BE2C (cell line): ENCODE results near the gene HRH4.

ENCODE experiments used
- DNase-seq: peaks from one replicate; pipeline ENCODE4 v3.0.0-alpha.2; 2020
- H3K27me3 ChIP-seq: fragments of 250-450 bp; sonication (Bioruptor Pico); 2 replicates; pipeline ENCODE4 v1.5.1; 2020; ENCODE audit warnings: mild to moderate bottlenecking
- H3K36me3 ChIP-seq: fragments of 250-450 bp; sonication (Bioruptor Pico); 2 replicates; pipeline ENCODE4 v1.5.1; 2020; ENCODE audit warnings: mild to moderate bottlenecking
- H3K4me1 ChIP-seq: fragments of 250-450 bp; sonication (Bioruptor Pico); 2 replicates; pipeline ENCODE4 v1.5.1; 2020
- H3K4me3 ChIP-seq: 2 replicates; pipeline ENCODE4 v1.5.1; 2011; ENCODE audit warnings: low read depth, low read length
- H3K9me3 ChIP-seq: fragments of 250-450 bp; sonication (Bioruptor Pico); 2 replicates; pipeline ENCODE4 v1.5.1; 2020
- CTCF ChIP-seq: IDR thresholded peaks from 2 replicates; pipeline ENCODE4 v1.5.1; 2012; ENCODE audit warnings: mild to moderate bottlenecking, low read depth, low read length

Gene HRH4

DNA sequence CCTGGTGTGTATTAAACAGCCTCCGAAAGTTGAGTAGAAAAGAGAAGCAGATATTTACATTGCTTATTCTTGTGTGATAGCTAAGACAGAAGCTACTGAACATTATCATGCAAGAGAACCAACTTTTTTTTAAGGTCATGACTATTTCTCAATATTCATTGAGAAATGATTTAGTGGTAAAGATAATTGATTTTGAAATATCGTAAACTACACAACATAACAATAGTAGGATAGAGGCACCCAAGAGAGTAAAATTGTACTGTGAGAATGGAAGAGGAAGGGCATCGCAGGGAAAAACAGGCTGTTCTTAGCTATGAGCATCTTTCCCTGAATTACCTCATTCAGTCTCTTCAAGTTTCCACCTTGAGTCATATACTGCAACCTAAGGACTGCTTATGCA lies 25.2 kb downstream of the HRH4 start:
- no peak for TF ChIP-seq CTCF
- Histone ChIP-seq H3K27me3 (no peaks in the 10 kb centered on the region), H3K9me3 (no peaks in the 10 kb centered on the region), H3K4me1 (no peaks in the 10 kb centered on the region), H3K36me3 (no peaks in the 10 kb centered on the region), H3K4me3 (no peak overlapping the region)
- DNase-seq: no peak

- no peaks in the 10 kb centered on the region for H3K36me3 ChIP-seq
- no peak overlapping the region for H3K4me3 ChIP-seq
- no peak for TF ChIP-seq CTCF
- H3K4me1 ChIP-seq: no peaks in the 10 kb centered on the region
- H3K27me3 ChIP-seq: no peaks in the 10 kb centered on the region
- no peak for DNase-seq
- no peaks in the 10 kb centered on the region for H3K9me3 ChIP-seq
Observed at GRCh38 chr18:24486684-24487083, 26.2 kb downstream of the HRH4 start.

DNA sequence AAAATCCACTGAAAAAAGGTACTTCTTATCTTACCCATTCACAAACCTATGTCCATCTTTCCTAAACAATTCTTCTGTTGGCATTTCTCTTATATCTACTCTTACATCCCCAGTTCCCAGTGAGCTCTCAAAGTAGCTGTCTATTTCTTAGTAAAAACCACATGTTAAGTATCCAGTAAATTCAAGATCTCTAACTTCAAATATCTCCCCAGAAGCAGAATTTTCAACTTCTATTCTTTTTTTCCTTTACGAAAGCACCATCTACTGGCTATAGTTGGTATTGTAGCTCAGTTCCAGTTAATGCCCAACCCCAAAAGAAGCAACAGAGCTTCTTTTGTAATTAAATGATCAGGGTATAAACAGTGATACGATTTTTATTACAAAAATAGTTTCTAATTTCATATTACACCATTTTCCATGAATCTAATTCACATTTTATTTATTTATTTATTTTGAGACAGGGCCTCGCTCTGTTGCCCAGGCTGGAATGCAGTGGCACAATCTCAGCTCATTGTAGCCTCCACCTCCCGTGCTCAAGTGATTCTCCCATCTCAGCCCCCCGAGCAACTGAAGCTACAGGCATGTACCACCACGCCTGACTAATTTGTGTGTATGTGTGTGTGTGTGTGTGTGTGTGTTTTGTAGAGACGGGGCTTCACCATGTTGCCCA lies 28.5 kb downstream of the HRH4 start:
- H3K4me1 ChIP-seq: no peaks in the 10 kb centered on the region
- TF ChIP-seq CTCF: peak; percentile 57
- no peaks in the 10 kb centered on the region for H3K9me3 ChIP-seq
- H3K36me3 ChIP-seq: no peaks in the 10 kb centered on the region
- no peak overlapping the region for H3K4me3 ChIP-seq
- DNase-seq: no peak
- no peaks in the 10 kb centered on the region for H3K27me3 ChIP-seq

- H3K36me3 ChIP-seq: no peaks in the 10 kb centered on the region
- no peaks in the 10 kb centered on the region for H3K4me1 ChIP-seq
- no peaks in the 10 kb centered on the region for H3K9me3 ChIP-seq
- H3K27me3 ChIP-seq: no peaks in the 10 kb centered on the region
- peak; percentile 7 for DNase-seq
- no peak overlapping the region for H3K4me3 ChIP-seq
- TF ChIP-seq CTCF: no peak
Observed at GRCh38 chr18:24490539-24490938, 30.1 kb downstream of the HRH4 start.

GRCh38 chr18:24491927-24492834 lies 31.7 kb downstream of the HRH4 start:
- Histone ChIP-seq H3K4me1 (no peaks in the 10 kb centered on the region), H3K9me3 (no peaks in the 10 kb centered on the region), H3K27me3 (no peaks in the 10 kb centered on the region), H3K36me3 (no peaks in the 10 kb centered on the region), H3K4me3 (no peak overlapping the region)
- TF ChIP-seq CTCF: no peak
- no peak for DNase-seq

- H3K36me3 ChIP-seq: no peaks in the 10 kb centered on the region
- H3K27me3 ChIP-seq: no peaks in the 10 kb centered on the region
- H3K4me3 ChIP-seq: no peak overlapping the region
- H3K4me1 ChIP-seq: no peaks in the 10 kb centered on the region
- no peak for TF ChIP-seq CTCF
- no peak for DNase-seq
- no peaks in the 10 kb centered on the region for H3K9me3 ChIP-seq
Observed at GRCh38 chr18:24494586-24494985, 34.1 kb downstream of the HRH4 start.
